PC-9 (cell line): ENCODE results near the gene CDKN2B-AS1. TPM values are rescaled to one million over a fixed set of nuclear protein-coding genes. Genes with fewer than 3 reads are reported as not detected.
"Not testable (repeated sequence)": the region's sequence is repeated elsewhere in the genome, so short reads cannot be mapped to it uniquely, and the experiment has no call there.

Source experiments
- Bru-seq: library from RNA; stranded (reverse); fragments of 400-500 nt; gene quantifications from one replicate; lab custom pipeline; 2021; lab: Mats Ljungman, UMichigan
- BruChase-seq, 2 experiments: library from RNA; stranded (reverse); fragments of 400-500 nt; gene quantifications; one replicate each; lab custom pipeline; 2021; lab: Mats Ljungman, UMichigan
- BruUV-seq: library from RNA; stranded (reverse); fragments of 400-500 nt; replicated peaks from 2 replicates; lab custom pipeline; 2021; lab: Mats Ljungman, UMichigan
- CTCF ChIA-PET: fragments of 300-600 bp; sonication (Branson Sonifier 250); formaldehyde crosslinking; loops from one replicate; lab custom pipeline; 2022; ENCODE audit warnings: antibody characterized with exemption; lab: Charles Lee
- POLR2A ChIA-PET: fragments of 300-600 bp; sonication (Branson Sonifier 250); formaldehyde crosslinking; loops from one replicate; lab custom pipeline; 2022; ENCODE audit warnings: antibody characterized with exemption; ENCODE audit not compliant: unreplicated experiment; lab: Charles Lee
- DNase-seq, 2 experiments: peaks; one replicate each; pipeline versions ENCODE4 v3.0.0 to v3.0.0-alpha.2; 2015 to 2022; ENCODE audit warnings: mixed read lengths in 1 of 2
- H2AFZ ChIP-seq: fragments of 200-600 bp; sonication (generic); 2 replicates; pipeline ENCODE4 v1.8.1; 2017; ENCODE audit warnings: antibody characterized with exemption
- H3F3A ChIP-seq: fragments of 200-600 bp; sonication (generic); 2 replicates; pipeline ENCODE4 v1.8.1; 2017; ENCODE audit warnings: antibody characterized with exemption, mild to moderate bottlenecking, low read depth; ENCODE audit not compliant: insufficient read depth
- H3K27ac ChIP-seq: fragments of 200-600 bp; sonication (generic); 2 replicates; pipeline ENCODE4 v1.6.1; 2016; ENCODE audit warnings: mixed run types
- H3K27me3 ChIP-seq: fragments of 200-600 bp; sonication (generic); 2 replicates; pipeline ENCODE4 v1.6.1; 2016; ENCODE audit warnings: low read depth, mixed run types; ENCODE audit not compliant: insufficient read depth
- H3K36me3 ChIP-seq: fragments of 200-600 bp; sonication (generic); 2 replicates; pipeline ENCODE4 v1.6.1; 2016; ENCODE audit warnings: low read depth, mixed run types
- H3K4me1 ChIP-seq: fragments of 200-600 bp; sonication (generic); replicated peaks from 2 replicates; pipeline ENCODE4 v1.6.1; 2016; ENCODE audit warnings: mixed run types; ENCODE audit not compliant: insufficient read depth
- H3K4me2 ChIP-seq: fragments of 200-600 bp; sonication (generic); 2 replicates; pipeline ENCODE4 v1.6.1; 2017; ENCODE audit warnings: mixed run types
- H3K4me3 ChIP-seq: fragments of 200-600 bp; sonication (generic); 2 replicates; pipeline ENCODE4 v1.6.1; 2016; ENCODE audit warnings: mixed run types
- H3K79me2 ChIP-seq: fragments of 200-600 bp; sonication (generic); 2 replicates; pipeline ENCODE4 v1.6.1; 2017; ENCODE audit warnings: low read depth, mixed run types
- H3K9me2 ChIP-seq: fragments of 200-600 bp; sonication (generic); 2 replicates; pipeline ENCODE4 v1.8.1; 2017; ENCODE audit warnings: mild to moderate bottlenecking; ENCODE audit not compliant: insufficient read depth
- H3K9me3 ChIP-seq: fragments of 200-600 bp; sonication (generic); 2 replicates; pipeline ENCODE4 v1.8.1; 2016; ENCODE audit warnings: low read depth; ENCODE audit not compliant: insufficient read depth
- H4K20me1 ChIP-seq: fragments of 200-600 bp; sonication (generic); 2 replicates; pipeline ENCODE4 v1.8.1; 2017; ENCODE audit not compliant: insufficient read depth
- EZH2 ChIP-seq: fragments of 200-600 bp; sonication (generic); IDR thresholded peaks from 2 replicates; pipeline ENCODE4 v1.8.0; 2017; ENCODE audit warnings: antibody characterized with exemption, low read depth
- intact Hi-C: fragments of 100-400 bp; cut with micrococcal nuclease; formaldehyde crosslinking; loops from one replicate; pipeline ENCODE4 v1.10.0; 2022; ENCODE audit not compliant: unreplicated experiment
- long read RNA-seq: library from polyadenylated mRNA; stranded (forward); transcript quantifications from one replicate; pipeline ENCODE4 v2.0.0, GENCODE V29; 2022
- total RNA-seq: library from RNA; stranded (reverse); gene quantifications from 2 replicates; pipeline ENCODE4 v1.2.3, GENCODE V29; 2021
- TF ChIP-seq, protein P1 (sequence below): fragments of 200-600 bp; sonication (generic); conservative IDR thresholded peaks from 2 replicates; pipeline ENCODE4 v1.6.1; 2017; ENCODE audit warnings: mixed run types, antibody characterized with exemption, mild to moderate bottlenecking, moderate library complexity

CDKN2B-AS1 gene
- total RNA-seq (11.6 and 12.5 TPM in 2 replicates), Bru-seq, nascent RNA (percentile 71 among the genes with signal in this experiment), BruChase-seq, experiment 1, labeled RNA remaining after a 2-hour chase (percentile 79 among the genes with signal in this experiment), BruChase-seq, experiment 2, labeled RNA remaining after a 6-hour chase (percentile 48 among the genes with signal in this experiment)
- long read RNA-seq, partial matches to known transcripts, result 0 of 9 reads
- long read RNA-seq, other reads (novel, unspliced or antisense), result 6 of 9 reads

DNA sequence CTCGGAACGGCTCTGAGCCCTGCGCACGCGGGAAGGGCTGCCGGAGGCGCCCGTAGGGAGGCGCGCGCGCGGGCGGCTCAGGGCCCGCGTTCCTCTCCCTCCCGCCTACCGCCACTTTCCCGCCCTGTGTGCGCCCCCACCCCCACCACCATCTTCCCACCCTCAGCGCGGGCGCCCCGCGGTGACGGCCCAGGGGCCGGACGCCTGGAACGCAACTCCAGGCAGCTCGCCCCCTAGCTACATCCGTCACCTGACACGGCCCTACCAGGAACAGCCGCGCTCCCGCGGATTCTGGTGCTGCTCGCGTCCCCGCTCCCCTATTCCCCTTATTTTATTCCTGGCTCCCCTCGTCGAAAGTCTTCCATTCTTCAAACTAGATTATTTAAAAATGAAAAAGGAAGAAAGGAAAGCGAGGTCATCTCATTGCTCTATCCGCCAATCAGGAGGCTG lies at the start of gene CDKN2B-AS1:
Gene CDKN2B-AS1 (plus strand): TSS at position 236 of the 450 bp plus-strand sequence.
- Histone ChIP-seq H3K36me3 (peaks cover 7% of the 10 kb centered on the region; the same call in 1 of the 2 replicates), H3K4me3 (peak within 1 kb of the TSS; percentile 98), H3K27ac (peak within 1 kb of the TSS; percentile 78), H3F3A (peaks cover 18% of the 10 kb centered on the region), H3K9me2 (no peaks in the 10 kb centered on the region), H2AFZ (peak within 1 kb of the TSS; percentile 85), H3K4me2 (peak within 1 kb of the TSS; percentile 94), H4K20me1 (no peaks in the 10 kb centered on the region), H3K9me3 (no peaks in the 10 kb centered on the region), H3K79me2 (peaks cover 87% of the 10 kb centered on the region), H3K4me1 (peaks cover 26% of the 10 kb centered on the region; the same call in 1 of the 2 replicates), H3K27me3 (no peaks in the 10 kb centered on the region)
- DNase-seq, result peak; percentile 66 to 75
- BruUV-seq, result no TSS peak
- ChIA-PET CTCF (interaction anchor here (0.6 to 1.1 kb wide), 6 partner anchors 13 to 442 kb away, joined by 3 to 8 read pairs (median 4); partner anchors contain the start of gene CDKN2B), POLR2A (interaction anchor here (0.5 to 0.6 kb wide), 4 partner anchors 14 to 217 kb away, joined by 4 to 45 read pairs (median 6); no protein-coding TSS in a partner anchor)
- intact Hi-C loops, result loop anchor here (1.0 to 5.0 kb wide), 2 partner anchors 43 to 180 kb away; no protein-coding TSS in a partner anchor
- TF ChIP-seq, protein P1, sequence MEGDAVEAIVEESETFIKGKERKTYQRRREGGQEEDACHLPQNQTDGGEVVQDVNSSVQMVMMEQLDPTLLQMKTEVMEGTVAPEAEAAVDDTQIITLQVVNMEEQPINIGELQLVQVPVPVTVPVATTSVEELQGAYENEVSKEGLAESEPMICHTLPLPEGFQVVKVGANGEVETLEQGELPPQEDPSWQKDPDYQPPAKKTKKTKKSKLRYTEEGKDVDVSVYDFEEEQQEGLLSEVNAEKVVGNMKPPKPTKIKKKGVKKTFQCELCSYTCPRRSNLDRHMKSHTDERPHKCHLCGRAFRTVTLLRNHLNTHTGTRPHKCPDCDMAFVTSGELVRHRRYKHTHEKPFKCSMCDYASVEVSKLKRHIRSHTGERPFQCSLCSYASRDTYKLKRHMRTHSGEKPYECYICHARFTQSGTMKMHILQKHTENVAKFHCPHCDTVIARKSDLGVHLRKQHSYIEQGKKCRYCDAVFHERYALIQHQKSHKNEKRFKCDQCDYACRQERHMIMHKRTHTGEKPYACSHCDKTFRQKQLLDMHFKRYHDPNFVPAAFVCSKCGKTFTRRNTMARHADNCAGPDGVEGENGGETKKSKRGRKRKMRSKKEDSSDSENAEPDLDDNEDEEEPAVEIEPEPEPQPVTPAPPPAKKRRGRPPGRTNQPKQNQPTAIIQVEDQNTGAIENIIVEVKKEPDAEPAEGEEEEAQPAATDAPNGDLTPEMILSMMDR, result no peak; the same call in 1 of the 2 replicates
- TF ChIP-seq EZH2, result no peak

DNA sequence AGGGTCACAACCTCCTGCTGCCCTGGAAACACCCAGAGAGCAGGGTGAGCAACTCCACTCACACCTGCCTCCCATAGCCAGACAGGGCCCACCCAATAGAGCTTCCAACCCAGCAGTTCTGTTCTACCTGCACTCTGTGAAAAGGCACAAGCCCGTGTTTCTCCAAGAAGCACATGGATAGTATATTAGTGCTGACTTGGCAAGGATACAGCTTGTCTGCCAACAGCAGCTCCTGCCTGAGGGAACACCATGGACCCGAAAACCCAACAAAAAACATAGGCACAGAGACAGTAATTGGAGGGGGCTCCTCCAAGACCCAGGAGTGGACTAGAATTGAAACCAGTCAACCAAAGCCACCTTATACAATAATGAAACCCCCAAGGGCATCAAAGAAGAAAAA lies 49.0 kb upstream of the CDKN2B-AS1 start:
- no peaks in the 10 kb centered on the region for H3K79me2 ChIP-seq
- H3K9me3 ChIP-seq, result no peaks in the 10 kb centered on the region
- no peak for TF ChIP-seq EZH2
- TF ChIP-seq, protein P1, result no peak
- no peaks in the 10 kb centered on the region for H3F3A ChIP-seq
- no peak overlapping the region for H3K4me3 ChIP-seq
- H2AFZ ChIP-seq, result no peak overlapping the region
- no peaks in the 10 kb centered on the region for H3K4me1 ChIP-seq
- no peaks in the 10 kb centered on the region for H4K20me1 ChIP-seq
- H3K36me3 ChIP-seq, result no peaks in the 10 kb centered on the region
- H3K27me3 ChIP-seq, result no peaks in the 10 kb centered on the region
- intact Hi-C loops, result no loop called here
- no peak for DNase-seq
- no peak overlapping the region for H3K4me2 ChIP-seq
- no peak overlapping the region for H3K27ac ChIP-seq
- ChIA-PET CTCF (no interaction called here), POLR2A (no interaction called here)
- H3K9me2 ChIP-seq, result no peaks in the 10 kb centered on the region
- no TSS peak for BruUV-seq

DNA sequence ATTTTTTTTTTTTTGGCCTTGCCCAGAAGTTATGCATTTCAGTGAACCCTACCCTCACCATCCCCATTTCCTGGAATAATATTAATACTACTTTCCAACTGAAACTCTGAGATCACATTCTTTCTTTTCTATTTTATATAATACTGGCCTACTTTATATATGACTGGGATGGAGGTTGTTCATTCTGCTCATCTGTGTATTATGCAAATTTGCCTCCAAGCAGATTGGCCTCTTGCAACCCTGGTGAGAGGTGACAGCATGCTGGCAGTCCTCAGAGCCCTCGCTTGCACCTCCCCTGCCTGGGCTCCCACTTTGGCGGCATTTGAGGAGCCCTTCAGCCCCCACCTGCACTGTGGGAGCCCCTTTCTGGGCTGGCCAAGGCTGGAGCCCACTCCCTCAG lies 35.8 kb upstream of the CDKN2B-AS1 start:
- H3K4me2 ChIP-seq, result no peak overlapping the region
- H3K27me3 ChIP-seq, result no peaks in the 10 kb centered on the region
- BruUV-seq, result no TSS peak
- no peaks in the 10 kb centered on the region for H3F3A ChIP-seq
- no peaks in the 10 kb centered on the region for H3K4me1 ChIP-seq
- no peak overlapping the region for H2AFZ ChIP-seq
- H3K4me3 ChIP-seq, result no peak overlapping the region
- no peaks in the 10 kb centered on the region for H4K20me1 ChIP-seq
- ChIA-PET POLR2A (no interaction called here), CTCF (no interaction called here)
- H3K9me2 ChIP-seq, result no peaks in the 10 kb centered on the region
- no peaks in the 10 kb centered on the region for H3K9me3 ChIP-seq
- no peaks in the 10 kb centered on the region for H3K36me3 ChIP-seq
- no peak for TF ChIP-seq EZH2
- TF ChIP-seq, protein P1, result no peak
- no peaks in the 10 kb centered on the region for H3K79me2 ChIP-seq
- intact Hi-C loops, result no loop called here
- DNase-seq, result no peak
- no peak overlapping the region for H3K27ac ChIP-seq

DNA sequence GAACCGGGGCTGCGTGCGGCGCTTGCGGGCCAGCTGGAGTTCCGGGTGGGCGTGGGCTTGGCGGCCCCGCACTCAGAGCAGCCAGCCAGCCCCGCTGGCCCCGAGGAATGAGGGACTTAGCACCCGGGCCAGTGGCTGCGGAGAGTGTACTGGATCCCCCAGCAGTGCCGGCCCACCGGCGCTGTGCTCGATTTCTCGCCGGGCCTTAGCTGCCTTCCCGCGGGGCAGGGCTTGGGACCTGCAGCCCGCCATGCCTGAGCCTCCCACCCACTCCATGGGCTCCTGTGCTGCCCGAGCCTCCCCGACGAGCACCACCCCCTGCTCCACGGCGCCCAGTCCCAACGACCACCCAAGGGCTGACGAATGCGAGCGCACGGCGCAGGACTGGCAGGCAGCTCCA lies 35.3 kb upstream of the CDKN2B-AS1 start:
- H3K9me2 ChIP-seq, H2AFZ ChIP-seq, H3K4me2 ChIP-seq, BruUV-seq, H3K4me3 ChIP-seq, intact Hi-C loops, H3K27me3 ChIP-seq, H3K79me2 ChIP-seq, POLR2A ChIA-PET, H3K4me1 ChIP-seq, CTCF ChIA-PET, H3K36me3 ChIP-seq, DNase-seq, H4K20me1 ChIP-seq, H3K9me3 ChIP-seq, H3F3A ChIP-seq, H3K27ac ChIP-seq: not testable (repeated sequence)
